ENCODE measurements around the gene RMRP. TPM values are rescaled to one million over a fixed set of nuclear protein-coding genes. Genes with fewer than 3 reads are reported as not detected.

RMRP gene
- total and polyA plus RNA-seq, 10 of the 15 experiments (the other 5 are each of a cell fraction or from before 2014, with no cell fraction given), result 12.0 to 42,450 (median 6,418) TPM; not detected in 4

GRCh38 chr9:35665471-35665818, 7.6 kb upstream of the RMRP start:
- Histone ChIP-seq H3K79me2 (ENCODE audit: control insufficient read depth, insufficient read depth, low read length) (peaks cover 26% of the 10 kb centered on the region), H4K20me1 (ENCODE audit: control insufficient read depth, insufficient read depth) (no peaks in the 10 kb centered on the region), H3K9me3 (replicated peaks; ENCODE audit: control insufficient read depth, insufficient read depth, low read length) (no peaks in the 10 kb centered on the region), H3K4me3 (peak overlapping the region; percentile 79), H3K27ac (ENCODE audit: control insufficient read depth, insufficient read depth) (peak overlapping the region; percentile 85), H2AFZ (ENCODE audit: control insufficient read depth, low read depth, low read length) (peak overlapping the region; percentile 75), H3K4me1 (ENCODE audit: control insufficient read depth, insufficient read depth, low read length) (peaks cover 30% of the 10 kb centered on the region), H3K9ac (ENCODE audit: control insufficient read depth, insufficient read depth, low read length) (peak overlapping the region; percentile 81), H3K36me3 (ENCODE audit: control insufficient read depth in 2 of 2, insufficient read depth in 2 of 2, low read length in 1 of 2) (peaks cover 6 to 7% of the 10 kb centered on the region in 2 experiments; a peak in 2 of 4 replicates), H3K27me3 (replicated peaks in 1 of 2; ENCODE audit: control insufficient read depth in 2 of 2, insufficient read depth in 2 of 2, low read length in 1 of 2) (no peaks in the 10 kb centered on the region), H3K4me2 (ENCODE audit: control insufficient read depth, insufficient read depth) (peak overlapping the region; percentile 82)
- SMC1A ChIA-PET (ENCODE audit: uncharacterized antibody, unreplicated experiment), result interaction anchor here (0.7 to 12.5 kb wide), 9 partner anchors 10 to 149 kb away, joined by 3 to 145 read pairs (median 3); partner anchors contain the start of genes CREB3, HINT2 and TLN1
- DNase-seq (ENCODE audit: low read depth, low spot score) (no peak), ATAC-seq (no peak), FAIRE-seq (no peak)
- TF ChIP-seq SUPT20H (IDR thresholded peaks at IDR 0.05; ENCODE audit: borderline replicate concordance, control insufficient read depth, low read depth, low read length) (no peak), NBN (IDR thresholded peaks at IDR 0.05) (no peak)
- TF ChIP-seq, protein P1, sequence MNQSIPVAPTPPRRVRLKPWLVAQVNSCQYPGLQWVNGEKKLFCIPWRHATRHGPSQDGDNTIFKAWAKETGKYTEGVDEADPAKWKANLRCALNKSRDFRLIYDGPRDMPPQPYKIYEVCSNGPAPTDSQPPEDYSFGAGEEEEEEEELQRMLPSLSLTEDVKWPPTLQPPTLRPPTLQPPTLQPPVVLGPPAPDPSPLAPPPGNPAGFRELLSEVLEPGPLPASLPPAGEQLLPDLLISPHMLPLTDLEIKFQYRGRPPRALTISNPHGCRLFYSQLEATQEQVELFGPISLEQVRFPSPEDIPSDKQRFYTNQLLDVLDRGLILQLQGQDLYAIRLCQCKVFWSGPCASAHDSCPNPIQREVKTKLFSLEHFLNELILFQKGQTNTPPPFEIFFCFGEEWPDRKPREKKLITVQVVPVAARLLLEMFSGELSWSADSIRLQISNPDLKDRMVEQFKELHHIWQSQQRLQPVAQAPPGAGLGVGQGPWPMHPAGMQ (IDR thresholded peaks at IDR 0.05; ENCODE audit: borderline replicate concordance), result no peak
- TF ChIP-seq, protein P2, sequence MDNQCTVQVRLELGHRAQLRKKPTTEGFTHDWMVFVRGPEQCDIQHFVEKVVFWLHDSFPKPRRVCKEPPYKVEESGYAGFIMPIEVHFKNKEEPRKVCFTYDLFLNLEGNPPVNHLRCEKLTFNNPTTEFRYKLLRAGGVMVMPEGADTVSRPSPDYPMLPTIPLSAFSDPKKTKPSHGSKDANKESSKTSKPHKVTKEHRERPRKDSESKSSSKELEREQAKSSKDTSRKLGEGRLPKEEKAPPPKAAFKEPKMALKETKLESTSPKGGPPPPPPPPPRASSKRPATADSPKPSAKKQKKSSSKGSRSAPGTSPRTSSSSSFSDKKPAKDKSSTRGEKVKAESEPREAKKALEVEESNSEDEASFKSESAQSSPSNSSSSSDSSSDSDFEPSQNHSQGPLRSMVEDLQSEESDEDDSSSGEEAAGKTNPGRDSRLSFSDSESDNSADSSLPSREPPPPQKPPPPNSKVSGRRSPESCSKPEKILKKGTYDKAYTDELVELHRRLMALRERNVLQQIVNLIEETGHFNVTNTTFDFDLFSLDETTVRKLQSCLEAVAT (IDR thresholded peaks at IDR 0.05), result peak; percentile 91
- BruUV-seq (replicated peaks), result no TSS peak
- 2% methylated on average over 5 of the region's 5 CpGs for WGBS (ENCODE audit: insufficient coverage, insufficient replicate concordance, low lambda C conversion rate, missing lambda C conversion rate)
- CTCF ChIA-PET, result interaction anchor here (0.8 to 13.5 kb wide), 12 partner anchors 9 to 580 kb away, joined by 3 to 227 read pairs (median 5); partner anchors contain the start of genes CREB3, GBA2, RGP1 and SIT1
- POLR2A ChIA-PET, result interaction anchor here (0.6 to 10.9 kb wide), 12 partner anchors 10 to 593 kb away, joined by 3 to 163 read pairs (median 7); partner anchors contain the start of genes CREB3, GBA2, HINT2 and RGP1
- intact Hi-C loops (cut with micrococcal nuclease; ENCODE audit: unreplicated experiment), result no loop called here
- in situ Hi-C loops (cut with MboI), result loop anchor here (5.0 kb wide), 1 partner anchor 57 kb away; no protein-coding TSS in a partner anchor
- RAD21 ChIA-PET (ENCODE audit: unreplicated experiment), result interaction anchor here (0.5 to 9.7 kb wide), 10 partner anchors 8 to 91 kb away, joined by 3 to 95 read pairs (median 6); partner anchors contain the start of genes CCDC107, CREB3, RMRP and SIT1
